ENCODE results near the gene SNX5.

Gene SNX5

DNA sequence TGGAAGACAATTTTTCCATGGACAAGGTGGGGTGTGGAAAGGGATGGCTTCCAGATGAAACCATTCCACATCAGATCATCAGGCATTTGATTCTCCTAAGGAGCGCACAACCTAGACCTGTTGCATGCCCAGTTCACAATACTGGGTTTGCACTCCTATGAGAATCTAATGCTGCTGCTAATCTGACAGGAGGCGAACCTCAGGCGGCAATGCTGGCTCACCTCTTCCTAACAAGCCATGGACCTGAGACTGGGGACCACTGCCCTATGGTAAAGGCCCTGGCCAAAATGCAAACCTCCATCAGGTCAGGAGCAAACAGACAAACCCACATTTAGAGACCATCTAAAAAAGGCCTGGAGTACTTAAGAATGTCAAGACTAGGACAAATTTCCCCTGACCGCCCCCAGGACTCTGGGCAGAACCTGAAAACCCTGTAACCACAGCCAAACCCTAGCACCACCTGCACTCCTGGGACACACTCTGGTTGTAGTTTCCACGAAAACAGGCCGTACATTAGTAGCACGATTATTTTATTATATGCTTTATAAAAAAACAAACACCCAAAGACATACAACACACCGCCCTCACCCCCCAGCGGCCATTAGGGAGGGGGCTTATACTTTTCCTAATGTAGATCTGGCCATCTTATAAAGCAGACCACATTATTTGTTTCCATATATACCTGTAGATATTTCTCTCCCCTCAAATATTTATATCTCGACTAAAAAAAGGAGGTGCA, 27.3 kb downstream of the SNX5 start:
- no peak for DNase-seq (ENCODE audit: low read depth in 2 of 3, low spot score in 2 of 3)

DNA sequence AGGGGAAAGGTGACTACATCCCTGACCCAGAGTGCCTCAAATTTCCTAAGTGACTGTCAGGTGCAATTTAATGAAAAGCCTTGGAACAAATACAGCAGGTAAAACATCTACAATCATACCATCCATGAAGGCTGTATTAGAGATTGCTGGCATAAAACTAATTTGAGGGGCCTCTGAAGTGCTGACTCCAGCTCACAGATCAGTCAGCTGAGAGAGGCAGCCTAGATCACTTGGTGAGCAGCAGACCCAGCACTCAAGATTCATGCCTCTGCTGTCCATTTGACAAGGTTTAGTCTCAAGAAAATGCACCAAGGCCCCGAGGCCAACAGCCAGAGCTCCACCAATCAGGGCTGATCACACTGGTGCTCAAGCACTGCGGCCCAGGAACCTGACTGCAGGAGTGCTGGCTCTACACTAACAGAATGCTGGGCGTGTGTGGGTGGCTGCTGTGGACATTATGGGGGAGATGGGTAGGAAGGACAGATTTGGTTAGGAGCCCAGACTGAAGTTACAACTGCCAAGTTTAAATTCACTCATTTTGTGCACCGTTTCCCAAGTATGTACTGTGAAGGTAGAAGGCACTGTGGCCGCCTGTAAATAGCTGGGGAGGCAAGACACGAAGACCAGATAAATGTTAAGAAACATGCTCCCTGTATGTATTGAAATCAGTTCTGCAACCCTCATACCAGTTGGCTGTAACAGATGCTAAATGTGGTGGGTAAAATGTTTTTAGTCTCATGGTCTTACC, 28.2 kb downstream of the SNX5 start:
- no peak for DNase-seq (ENCODE audit: low read depth in 2 of 3, low spot score in 2 of 3)

GRCh38 chr20:17939622-17940223, 28.9 kb downstream of the SNX5 start:
- no peak for DNase-seq (ENCODE audit: low read depth in 2 of 3, low spot score in 2 of 3)

DNA sequence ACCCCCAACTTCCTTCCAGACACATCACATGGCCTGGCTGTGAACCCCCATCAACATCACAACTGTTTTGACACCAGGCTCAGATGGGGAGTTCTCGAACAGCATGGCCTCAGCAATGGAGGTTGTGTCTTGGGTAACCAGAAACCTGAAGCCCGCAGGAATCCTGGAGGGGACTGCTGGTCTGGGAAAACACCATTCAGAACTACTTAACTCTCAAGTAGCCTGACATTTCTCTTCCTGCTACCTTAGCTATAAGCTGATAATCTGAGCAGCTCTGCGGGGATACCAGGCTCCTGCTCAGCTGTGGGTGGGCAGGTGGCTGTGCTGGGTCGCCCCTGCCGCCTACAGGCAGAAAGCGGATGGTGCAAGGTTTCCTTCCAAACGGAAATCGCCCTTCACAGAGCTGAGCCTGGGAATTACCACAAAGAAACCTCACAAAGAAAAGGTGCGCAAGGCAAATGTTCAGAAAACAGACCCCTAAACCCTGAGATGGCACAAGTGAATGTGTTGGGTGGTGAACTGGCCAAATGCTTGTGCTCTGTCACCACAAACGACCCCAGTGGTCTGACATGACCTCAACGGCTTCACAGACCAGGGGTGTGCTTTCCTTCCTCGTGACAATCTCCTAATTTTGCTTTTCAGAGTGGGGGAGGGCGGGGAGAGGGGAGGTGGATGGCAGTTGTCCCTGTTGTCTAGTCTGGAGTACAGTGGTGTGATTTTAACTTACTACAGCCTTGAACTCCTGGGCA, 29.5 kb downstream of the SNX5 start:
- peak in 1 of 3 experiments; percentile 34 for DNase-seq (ENCODE audit: low read depth in 2 of 3, low spot score in 2 of 3)

- no peak for DNase-seq (ENCODE audit: low read depth in 2 of 3, low spot score in 2 of 3)
Observed at GRCh38 chr20:17936761-17937732, 31.5 kb downstream of the SNX5 start.

DNA sequence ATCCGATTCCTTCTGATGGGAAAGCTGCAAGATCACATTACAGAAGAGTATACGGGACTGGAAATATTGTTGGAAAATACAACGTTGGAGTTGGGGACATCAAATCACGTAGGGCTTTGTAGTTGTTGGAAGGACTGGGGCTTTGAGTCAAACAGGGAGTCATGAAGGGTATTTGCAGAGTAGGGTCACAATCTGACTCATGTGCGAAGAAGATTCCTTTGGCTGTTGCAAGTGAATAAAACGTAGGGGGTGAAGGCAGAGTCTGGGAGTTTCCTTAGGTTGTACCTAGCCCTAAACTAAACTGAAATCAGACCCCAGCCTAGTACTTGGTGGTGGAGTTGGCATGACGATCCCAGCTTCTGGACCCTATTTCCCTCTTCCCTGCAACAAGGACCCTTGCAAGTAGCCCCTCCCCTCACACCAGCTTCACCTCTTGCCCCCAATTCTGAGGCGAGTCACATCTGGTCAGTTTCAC, 32.3 kb downstream of the SNX5 start:
- DNase-seq (ENCODE audit: low read depth in 2 of 3, low spot score in 2 of 3) = no peak

- no peak for DNase-seq (ENCODE audit: low read depth in 2 of 3, low spot score in 2 of 3)
Observed at GRCh38 chr20:17935761-17936160, 32.8 kb downstream of the SNX5 start.

DNA sequence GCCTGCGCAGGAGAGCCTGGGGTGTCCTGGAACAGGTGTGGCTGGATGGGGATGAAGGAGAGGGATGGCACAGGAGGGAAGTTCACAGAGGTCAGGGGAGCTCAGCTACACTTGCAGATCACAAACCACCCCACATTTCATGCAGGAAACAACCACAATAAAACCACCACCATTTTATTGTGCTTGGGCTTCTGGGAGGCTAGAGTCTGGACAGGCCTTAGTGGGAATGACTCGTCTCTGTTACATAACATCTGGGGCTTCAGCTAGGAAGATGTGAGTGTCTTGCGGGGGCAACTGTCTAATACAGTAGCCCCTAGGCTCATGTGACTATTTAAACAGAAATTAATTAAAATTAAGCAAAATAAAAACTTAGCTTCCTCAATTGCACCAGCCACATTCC, 33.4 kb downstream of the SNX5 start:
- DNase-seq (ENCODE audit: low read depth in 2 of 3, low spot score in 2 of 3) = no peak

DNA sequence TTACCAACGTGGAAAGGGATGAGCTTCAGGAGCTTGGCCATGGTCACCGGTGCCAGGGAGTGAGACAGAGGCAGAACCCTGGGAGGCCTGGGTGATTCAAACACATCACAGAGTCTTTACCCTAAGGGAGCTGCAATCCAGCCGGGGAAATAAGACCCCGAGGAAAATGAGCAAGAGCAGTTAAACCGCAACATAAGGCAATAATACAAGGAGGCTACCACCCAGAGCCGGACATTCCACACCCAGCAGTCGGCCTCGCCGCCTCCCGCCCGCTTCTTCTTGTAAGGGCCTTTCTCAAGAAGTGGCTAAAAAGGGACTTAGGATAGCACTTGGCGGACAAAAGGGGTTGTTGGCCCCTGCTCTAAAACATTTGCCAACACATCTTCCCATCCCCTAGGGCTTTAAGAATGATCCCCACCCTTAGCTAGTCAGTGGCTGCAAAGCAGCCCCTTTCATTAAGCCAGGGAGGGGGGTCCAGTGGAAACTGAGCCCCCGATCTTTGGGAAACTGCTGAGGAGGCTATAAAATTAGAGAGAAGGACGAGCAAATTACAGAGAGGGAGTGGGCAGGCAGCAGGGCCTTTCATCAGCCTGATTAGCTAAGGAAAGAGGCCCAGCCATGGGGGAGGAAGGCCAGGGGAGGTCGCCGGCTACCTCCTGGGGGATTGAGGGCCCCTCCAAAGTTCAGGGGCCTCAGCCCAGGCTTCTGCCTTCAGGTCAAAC, 34.3 kb downstream of the SNX5 start:
- DNase-seq (ENCODE audit: low read depth in 2 of 3, low spot score in 2 of 3) = no peak

- no peak for DNase-seq (ENCODE audit: low read depth in 2 of 3, low spot score in 2 of 3)
Observed at GRCh38 chr20:17933711-17934110, 34.9 kb downstream of the SNX5 start.

GRCh38 chr20:17933121-17933520, 35.5 kb downstream of the SNX5 start:
- no peak for DNase-seq (ENCODE audit: low read depth in 2 of 3, low spot score in 2 of 3)

- DNase-seq (ENCODE audit: low read depth in 2 of 3, low spot score in 2 of 3) = no peak
Observed at GRCh38 chr20:17932396-17932795, 36.2 kb downstream of the SNX5 start.

DNA sequence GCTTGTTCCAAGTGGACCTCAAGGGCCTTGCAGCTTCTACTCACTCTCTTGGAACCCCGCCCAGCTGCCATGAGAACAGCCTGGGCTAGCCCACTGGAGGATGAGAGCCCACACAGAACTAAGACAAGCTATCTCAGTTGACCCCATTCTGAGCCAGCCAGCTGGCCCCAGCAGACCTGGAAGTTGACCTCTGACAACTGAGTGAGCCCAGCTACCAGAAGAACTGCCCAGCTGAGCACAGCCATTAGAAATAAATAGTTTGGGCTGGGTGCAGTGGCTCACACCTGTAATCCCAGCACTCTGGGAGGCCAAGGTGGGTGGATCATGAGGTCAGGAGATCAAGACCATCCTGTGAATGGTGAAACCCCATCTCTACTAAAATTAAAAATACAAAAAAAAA, 37.1 kb downstream of the SNX5 start:
- no peak for DNase-seq (ENCODE audit: low read depth in 2 of 3, low spot score in 2 of 3)

DNA sequence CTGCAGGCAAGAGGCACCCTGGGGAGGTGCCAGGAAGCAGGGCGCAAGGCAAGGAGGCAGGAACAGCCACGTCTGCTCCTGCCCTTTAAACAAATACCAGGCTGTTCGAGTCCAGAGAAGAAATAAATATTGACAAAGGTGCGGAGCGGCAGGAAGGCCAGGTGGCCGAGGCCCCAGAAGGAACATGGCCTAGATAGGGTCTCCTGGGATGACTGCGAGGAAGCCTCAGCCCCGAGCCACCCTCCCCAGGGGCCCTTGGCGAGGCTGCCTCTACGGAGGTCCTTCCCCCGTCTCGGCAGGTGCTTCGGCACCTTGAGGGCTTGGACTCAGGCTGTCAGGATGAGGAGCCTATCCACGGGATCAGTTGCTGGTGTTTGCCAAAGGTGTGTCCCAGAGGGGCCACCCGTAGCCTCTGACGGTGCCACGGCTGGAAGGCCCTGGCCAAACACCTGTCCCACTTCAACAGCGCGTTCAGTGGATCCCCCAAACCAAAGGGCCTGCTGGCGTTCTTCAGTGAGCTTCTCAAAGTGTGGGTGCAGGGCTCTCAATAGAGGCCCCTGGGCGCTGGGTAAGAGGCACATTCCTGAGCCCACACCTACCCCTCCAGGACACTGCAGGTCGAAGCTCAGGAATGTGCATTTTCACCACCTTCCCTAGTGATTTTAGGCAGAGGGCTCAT, 39.8 kb downstream of the SNX5 start:
- DNase-seq (ENCODE audit: low read depth in 2 of 3, low spot score in 2 of 3) = no peak

DNA sequence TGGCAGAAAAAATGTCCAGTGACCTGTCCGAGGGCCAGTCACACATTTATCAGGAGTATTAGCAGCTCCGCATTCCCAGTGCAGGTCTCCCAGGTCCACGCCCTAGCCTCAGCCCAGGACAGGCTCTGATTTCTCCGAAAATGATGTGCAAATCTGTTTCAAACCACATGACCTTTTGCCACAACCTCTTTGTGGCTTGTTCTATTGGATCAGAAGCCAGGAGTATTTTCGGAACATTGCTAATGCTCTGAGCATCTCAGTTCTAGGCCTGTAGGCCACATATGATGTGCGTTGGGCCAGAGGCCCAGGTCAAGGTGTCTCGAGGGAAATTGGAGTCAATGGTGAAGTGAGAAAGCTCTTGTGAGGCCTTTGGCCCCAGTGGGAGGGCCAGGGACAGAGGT, 40.4 kb downstream of the SNX5 start:
- DNase-seq (ENCODE audit: low read depth in 2 of 3, low spot score in 2 of 3) = no peak

DNA sequence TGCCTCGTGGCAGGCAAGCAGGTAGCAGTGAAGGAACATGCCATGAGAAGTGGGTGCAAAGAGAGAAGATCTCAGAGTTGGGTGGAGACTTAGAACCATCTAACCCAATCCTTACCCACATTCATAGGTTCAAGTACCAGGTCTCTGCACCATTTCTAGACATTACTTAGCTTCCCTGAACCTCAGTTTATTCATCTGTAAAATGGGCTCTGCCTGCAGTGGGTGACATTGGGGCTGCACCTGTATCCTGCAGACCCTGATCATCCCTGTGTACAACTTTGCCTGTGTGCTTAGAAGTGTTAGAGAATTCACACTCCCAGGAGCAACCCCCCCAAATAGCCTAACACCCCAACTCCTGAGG, 42.7 kb downstream of the SNX5 start:
- no peak for DNase-seq (ENCODE audit: low read depth in 2 of 3, low spot score in 2 of 3)

- DNase-seq (ENCODE audit: low read depth in 2 of 3, low spot score in 2 of 3) = no peak
Observed at GRCh38 chr20:17925141-17925939, 43.3 kb downstream of the SNX5 start.

- DNase-seq (ENCODE audit: low read depth in 2 of 3, low spot score in 2 of 3) = no peak
Observed at GRCh38 chr20:17921774-17922173, 46.8 kb downstream of the SNX5 start.

Data from activated CD8-positive, alpha-beta memory T cell treated with anti-CD3 and anti-CD28 coated beads for 48 hours (primary cell).